Thymus (tissue), 11 donors: ENCODE results near the gene KRT86. TPM values are rescaled to one million over a fixed set of nuclear protein-coding genes. Genes with fewer than 3 reads are reported as not detected.

ENCODE experiments used
- DNase-seq, 9 donors: peaks; one replicate each; pipeline ENCODE4 v3.0.0-alpha.2; 2013; ENCODE audit warnings: low spot score in 9 of 9, low read depth in 6 of 9, missing footprints in 1 of 9
- H3K27ac ChIP-seq, 2 donors: one replicate each; pipeline ENCODE4 v1.5.1; 2013; ENCODE audit warnings: control low read depth in 1 of 2, low read depth in 1 of 2, low read length in 1 of 2, mild to moderate bottlenecking in 1 of 2, moderate library complexity in 1 of 2
- H3K27me3 ChIP-seq, 2 donors: one replicate each; pipeline ENCODE4 v1.5.1; 2013; ENCODE audit warnings: low read length in 1 of 2; ENCODE audit not compliant: control insufficient read depth in 2 of 2, insufficient read depth in 1 of 2
- H3K36me3 ChIP-seq, 2 donors: one replicate each; pipeline ENCODE4 v1.5.1; 2013; ENCODE audit warnings: low read length in 1 of 2, mild to moderate bottlenecking in 1 of 2, moderate library complexity in 1 of 2; ENCODE audit not compliant: control insufficient read depth in 2 of 2, insufficient read depth in 2 of 2
- H3K4me1 ChIP-seq, 2 donors: one replicate each; pipeline ENCODE4 v1.5.1; 2013; ENCODE audit warnings: low read length in 2 of 2; ENCODE audit not compliant: control insufficient read depth in 2 of 2, insufficient read depth in 2 of 2
- H3K4me3 ChIP-seq, 2 donors: one replicate each; pipeline ENCODE4 v1.5.1; 2013; ENCODE audit warnings: low read length in 2 of 2, control low read depth in 1 of 2, mild to moderate bottlenecking in 1 of 2
- H3K9me3 ChIP-seq, 2 donors: one replicate each; pipeline ENCODE4 v1.5.1; 2013; ENCODE audit warnings: low read length in 1 of 2, mild to moderate bottlenecking in 1 of 2; ENCODE audit not compliant: control insufficient read depth in 2 of 2, insufficient read depth in 1 of 2
- WGBS: extraction: QIAGEN DNeasy Blood & Tissue Kit; methylation state at CpG from one replicate; pipeline ENCODE4 v1.1.7; 2013; 5-methylcytosine and 5-hydroxymethylcytosine counted together
- polyA plus RNA-seq: library from polyadenylated mRNA; stranded (reverse); fragments of 200-250 nt; gene quantifications from one replicate; pipeline ENCODE4 v1.2.3, GENCODE V29; 2013
- total RNA-seq: library from RNA; stranded (reverse); fragments of 120-200 nt; gene quantifications from one replicate; pipeline ENCODE4 v1.2.4, GENCODE V29; 2013
- donor health status: healthy.

The KRT86 gene
- total and polyA plus RNA-seq, 2 donors = 0.42 to 1.4 TPM

GRCh38 chr12:52306731-52307130 is 32.3 kb downstream of the KRT86 start:
- DNase-seq = no peak
- Histone ChIP-seq H3K27ac (no peak overlapping the region), H3K4me1 (no peaks in the 10 kb centered on the region), H3K27me3 (peaks cover 29 to 58% of the 10 kb centered on the region in 2 donors), H3K4me3 (no peak overlapping the region), H3K9me3 (no peaks in the 10 kb centered on the region), H3K36me3 (no peaks in the 10 kb centered on the region)
- 97% methylated on average over 2 of the region's 2 CpGs for WGBS

GRCh38 chr12:52307836-52308805 is 33.7 kb downstream of the KRT86 start:
- Histone ChIP-seq H3K4me3 (no peak overlapping the region), H3K4me1 (no peaks in the 10 kb centered on the region), H3K9me3 (no peaks in the 10 kb centered on the region), H3K27ac (no peak overlapping the region), H3K27me3 (peaks cover 29 to 66% of the 10 kb centered on the region in 2 donors), H3K36me3 (no peaks in the 10 kb centered on the region)
- 11% methylated on average over 71 of the region's 71 CpGs for WGBS
- peak in 1 of 9 donors; percentile 7 for DNase-seq

- no peak overlapping the region for H3K27ac ChIP-seq
- H3K4me3 ChIP-seq = no peak overlapping the region
- peaks cover 29 to 66% of the 10 kb centered on the region in 2 donors for H3K27me3 ChIP-seq
- H3K4me1 ChIP-seq = no peaks in the 10 kb centered on the region
- H3K9me3 ChIP-seq = no peaks in the 10 kb centered on the region
- DNase-seq = no peak
- H3K36me3 ChIP-seq = no peaks in the 10 kb centered on the region
- WGBS = 60% methylated on average over 15 of the region's 15 CpGs
Observed at GRCh38 chr12:52308806-52309425, 34.5 kb downstream of the KRT86 start.

GRCh38 chr12:52310622-52311284 is 36.3 kb downstream of the KRT86 start:
- 93% methylated on average over 5 of the region's 5 CpGs for WGBS
- H3K27ac ChIP-seq = no peak overlapping the region
- no peaks in the 10 kb centered on the region for H3K9me3 ChIP-seq
- no peaks in the 10 kb centered on the region for H3K36me3 ChIP-seq
- no peak for DNase-seq
- no peaks in the 10 kb centered on the region for H3K4me1 ChIP-seq
- no peak overlapping the region for H3K4me3 ChIP-seq
- H3K27me3 ChIP-seq = peaks cover 29 to 64% of the 10 kb centered on the region in 2 donors

- H3K27me3 ChIP-seq = peaks cover 29 to 60% of the 10 kb centered on the region in 2 donors
- no peaks in the 10 kb centered on the region for H3K9me3 ChIP-seq
- WGBS = 98% methylated on average over 3 of the region's 3 CpGs
- no peak overlapping the region for H3K27ac ChIP-seq
- H3K4me1 ChIP-seq = no peaks in the 10 kb centered on the region
- no peak for DNase-seq
- H3K4me3 ChIP-seq = no peak overlapping the region
- H3K36me3 ChIP-seq = no peaks in the 10 kb centered on the region
Observed at GRCh38 chr12:52311285-52311648, 36.8 kb downstream of the KRT86 start.

GRCh38 chr12:52312086-52312485 is 37.6 kb downstream of the KRT86 start:
- H3K36me3 ChIP-seq = no peaks in the 10 kb centered on the region

GRCh38 chr12:52313461-52313860 is 39.0 kb downstream of the KRT86 start:
- Histone ChIP-seq H3K36me3 (no peaks in the 10 kb centered on the region), H3K9me3 (no peaks in the 10 kb centered on the region), H3K27ac (no peak overlapping the region), H3K4me1 (no peaks in the 10 kb centered on the region), H3K4me3 (no peak overlapping the region), H3K27me3 (peaks cover 12 to 41% of the 10 kb centered on the region in 2 donors)
- DNase-seq = no peak
- WGBS = 79% methylated on average over 3 of the region's 3 CpGs

More at GRCh38 chr12:52312086-52312485, 37.6 kb downstream of the KRT86 start:
- Histone ChIP-seq H3K27ac (no peak overlapping the region), H3K4me1 (no peaks in the 10 kb centered on the region), H3K4me3 (no peak overlapping the region), H3K27me3 (peaks cover 23 to 52% of the 10 kb centered on the region in 2 donors), H3K9me3 (no peaks in the 10 kb centered on the region)
- no peak for DNase-seq
- 95% methylated on average over 4 of the region's 4 CpGs for WGBS

GRCh38 chr12:52313926-52314325 is 39.5 kb downstream of the KRT86 start:
- DNase-seq = no peak
- H3K4me1 ChIP-seq = no peaks in the 10 kb centered on the region
- no peaks in the 10 kb centered on the region for H3K9me3 ChIP-seq
- no peak overlapping the region for H3K27ac ChIP-seq
- 94% methylated on average over 9 of the region's 9 CpGs for WGBS
- no peaks in the 10 kb centered on the region for H3K36me3 ChIP-seq
- H3K27me3 ChIP-seq = peaks cover 8 to 39% of the 10 kb centered on the region in 2 donors
- H3K4me3 ChIP-seq = no peak overlapping the region

- H3K9me3 ChIP-seq = no peaks in the 10 kb centered on the region
- H3K27ac ChIP-seq = no peak overlapping the region
- H3K4me3 ChIP-seq = no peak overlapping the region
- H3K27me3 ChIP-seq = peaks cover 2 to 35% of the 10 kb centered on the region in 2 donors
- H3K36me3 ChIP-seq = no peaks in the 10 kb centered on the region
- no peaks in the 10 kb centered on the region for H3K4me1 ChIP-seq
- WGBS = 92% methylated on average over 13 of the region's 13 CpGs
- DNase-seq = no peak
Observed at GRCh38 chr12:52314511-52314910, 40.1 kb downstream of the KRT86 start.
